Mucosa of stomach (tissue), 1 donor: Measurements from ENCODE around the gene TELO2.
A peak's percentile ranks its signal among the peaks of the same experiment; 100 is the strongest.

Experiments used
- H3K27me3 ChIP-seq: one replicate; pipeline ENCODE4 v1.7.0; 2013; ENCODE audit warnings: mild to moderate bottlenecking, low read length; ENCODE audit not compliant: control insufficient read depth, insufficient read depth
- H3K36me3 ChIP-seq: one replicate; pipeline ENCODE4 v1.7.0; 2013; ENCODE audit warnings: low read length; ENCODE audit not compliant: control insufficient read depth, insufficient read depth
- H3K4me1 ChIP-seq: one replicate; pipeline ENCODE4 v1.7.0; 2013; ENCODE audit warnings: mild to moderate bottlenecking, low read length; ENCODE audit not compliant: control insufficient read depth, insufficient read depth
- H3K4me3 ChIP-seq: one replicate; pipeline ENCODE4 v1.7.0; 2013; ENCODE audit warnings: low read length
- H3K9ac ChIP-seq: one replicate; pipeline ENCODE4 v1.7.0; 2013; ENCODE audit warnings: mild to moderate bottlenecking, low read length, moderate library complexity
- H3K9me3 ChIP-seq: one replicate; pipeline ENCODE4 v1.7.0; 2013; ENCODE audit warnings: mild to moderate bottlenecking, low read length, moderate library complexity; ENCODE audit not compliant: control insufficient read depth
- donor health status: Pancreatic carcinoma.

Gene TELO2

DNA sequence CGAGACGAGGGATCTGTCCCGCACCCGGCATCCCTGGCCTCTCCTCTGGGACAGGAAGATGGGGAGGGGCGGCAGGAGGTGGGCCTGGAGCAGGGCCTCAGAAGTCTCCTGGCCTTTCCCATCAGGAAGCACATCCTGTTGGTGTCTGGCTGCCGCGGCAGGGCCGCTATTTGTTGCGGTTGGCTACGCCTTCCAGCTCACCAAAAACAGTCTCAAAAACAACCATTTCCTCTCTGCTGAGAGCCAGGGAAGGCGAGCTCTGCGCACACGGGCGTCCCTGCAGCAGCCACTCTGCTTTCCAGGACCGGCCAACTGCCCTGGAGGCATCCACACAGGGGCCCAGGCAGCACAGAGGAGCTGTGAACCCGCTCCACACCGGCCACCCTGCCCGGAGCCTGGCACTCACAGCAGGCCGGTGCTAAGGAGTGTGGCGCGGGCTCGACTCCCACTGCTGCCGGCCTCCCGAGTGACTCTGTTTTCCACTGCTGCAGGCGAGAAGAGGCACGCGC, 40.3 kb downstream of the TELO2 start, which contains the start of gene TMEM204:
TMEM204 (plus strand) TSS at position 224 of the 509 bp plus-strand sequence. CDS start 610 bp downstream, outside the sequence.
- H3K27me3 ChIP-seq = no peaks in the 10 kb centered on the region
- no peak within 1 kb of the TSS for H3K4me3 ChIP-seq
- peaks cover 17% of the 10 kb centered on the region for H3K4me1 ChIP-seq
- H3K9me3 ChIP-seq = no peaks in the 10 kb centered on the region
- H3K9ac ChIP-seq = peak within 1 kb of the TSS; percentile 55
- no peaks in the 10 kb centered on the region for H3K36me3 ChIP-seq

GRCh38 chr16:1534021-1535020, 41.2 kb downstream of the TELO2 start:
- no peaks in the 10 kb centered on the region for H3K36me3 ChIP-seq
- no peak overlapping the region for H3K4me3 ChIP-seq
- H3K9me3 ChIP-seq = no peaks in the 10 kb centered on the region
- H3K9ac ChIP-seq = peak overlapping the region; percentile 55
- no peaks in the 10 kb centered on the region for H3K27me3 ChIP-seq
- peaks cover 17% of the 10 kb centered on the region for H3K4me1 ChIP-seq

GRCh38 chr16:1535391-1536291, 42.5 kb downstream of the TELO2 start:
- Histone ChIP-seq H3K27me3 (no peaks in the 10 kb centered on the region), H3K4me3 (no peak overlapping the region), H3K4me1 (peaks cover 17% of the 10 kb centered on the region), H3K36me3 (no peaks in the 10 kb centered on the region), H3K9me3 (no peaks in the 10 kb centered on the region), H3K9ac (peak overlapping the region; percentile 55)

GRCh38 chr16:1536601-1537000, 43.4 kb downstream of the TELO2 start:
- H3K9me3 ChIP-seq = no peaks in the 10 kb centered on the region
- no peak overlapping the region for H3K9ac ChIP-seq
- H3K27me3 ChIP-seq = no peaks in the 10 kb centered on the region
- no peaks in the 10 kb centered on the region for H3K36me3 ChIP-seq
- H3K4me3 ChIP-seq = no peak overlapping the region
- H3K4me1 ChIP-seq = peaks cover 17% of the 10 kb centered on the region

GRCh38 chr16:1537138-1537577, 44.0 kb downstream of the TELO2 start:
- H3K36me3 ChIP-seq = no peaks in the 10 kb centered on the region
- no peak overlapping the region for H3K4me3 ChIP-seq
- H3K27me3 ChIP-seq = no peaks in the 10 kb centered on the region
- H3K4me1 ChIP-seq = peaks cover 14% of the 10 kb centered on the region
- H3K9ac ChIP-seq = no peak overlapping the region
- no peaks in the 10 kb centered on the region for H3K9me3 ChIP-seq

DNA sequence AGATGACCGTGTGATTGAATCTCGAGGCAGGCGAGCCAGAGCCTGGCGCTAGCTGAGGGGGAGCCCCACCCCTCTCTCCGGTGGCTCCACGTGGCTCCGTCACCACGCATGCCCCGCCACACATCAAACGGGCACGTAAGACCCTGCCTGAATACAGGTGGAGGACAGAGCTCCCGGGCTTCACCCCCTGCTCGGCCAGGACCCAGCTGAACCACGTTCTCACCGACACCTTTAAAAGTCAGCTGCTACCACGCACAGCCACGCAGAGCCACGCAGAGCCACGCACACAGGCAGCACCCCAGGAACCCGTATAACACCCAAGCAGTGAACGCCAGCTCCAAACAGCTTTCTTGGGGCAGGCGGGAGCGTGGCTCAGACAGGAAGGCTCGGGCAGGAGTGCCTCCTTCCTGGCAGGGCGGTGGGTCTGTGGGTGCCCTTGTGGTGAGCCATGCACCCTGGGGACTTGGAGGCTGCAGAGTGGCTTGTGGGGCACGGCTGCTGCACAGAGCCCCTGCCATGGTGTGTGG, 44.7 kb downstream of the TELO2 start:
- no peaks in the 10 kb centered on the region for H3K36me3 ChIP-seq
- no peaks in the 10 kb centered on the region for H3K9me3 ChIP-seq
- H3K9ac ChIP-seq = no peak overlapping the region
- H3K4me1 ChIP-seq = peaks cover 8% of the 10 kb centered on the region
- H3K27me3 ChIP-seq = no peaks in the 10 kb centered on the region
- no peak overlapping the region for H3K4me3 ChIP-seq

- no peak overlapping the region for H3K9ac ChIP-seq
- H3K4me3 ChIP-seq = no peak overlapping the region
- no peaks in the 10 kb centered on the region for H3K36me3 ChIP-seq
- no peaks in the 10 kb centered on the region for H3K9me3 ChIP-seq
- no peaks in the 10 kb centered on the region for H3K27me3 ChIP-seq
- H3K4me1 ChIP-seq = peaks cover 3% of the 10 kb centered on the region
Observed at GRCh38 chr16:1538804-1539520, 45.8 kb downstream of the TELO2 start.

- no peaks in the 10 kb centered on the region for H3K27me3 ChIP-seq
- no peaks in the 10 kb centered on the region for H3K36me3 ChIP-seq
- no peaks in the 10 kb centered on the region for H3K9me3 ChIP-seq
- H3K9ac ChIP-seq = no peak overlapping the region
- H3K4me3 ChIP-seq = no peak overlapping the region
- peaks cover 3% of the 10 kb centered on the region for H3K4me1 ChIP-seq
Observed at GRCh38 chr16:1539720-1540555, 46.8 kb downstream of the TELO2 start.

DNA sequence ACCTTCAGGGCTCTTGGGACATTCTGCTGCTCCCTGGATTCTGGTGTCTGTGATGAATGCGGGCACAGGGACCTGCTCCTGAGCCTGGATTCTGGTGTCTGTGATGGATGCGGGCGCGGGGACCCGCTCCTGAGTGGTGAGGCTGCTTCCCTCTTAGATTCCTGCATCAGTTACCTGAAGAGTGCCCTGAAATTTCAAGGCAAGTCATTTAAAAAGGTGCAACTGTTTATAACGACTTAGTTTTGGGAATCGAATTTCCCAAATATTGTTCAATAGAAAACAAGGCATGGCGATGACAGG, 47.3 kb downstream of the TELO2 start:
- Histone ChIP-seq H3K27me3 (no peaks in the 10 kb centered on the region), H3K4me1 (peaks cover 8% of the 10 kb centered on the region), H3K9me3 (no peaks in the 10 kb centered on the region), H3K9ac (no peak overlapping the region), H3K36me3 (no peaks in the 10 kb centered on the region), H3K4me3 (no peak overlapping the region)

DNA sequence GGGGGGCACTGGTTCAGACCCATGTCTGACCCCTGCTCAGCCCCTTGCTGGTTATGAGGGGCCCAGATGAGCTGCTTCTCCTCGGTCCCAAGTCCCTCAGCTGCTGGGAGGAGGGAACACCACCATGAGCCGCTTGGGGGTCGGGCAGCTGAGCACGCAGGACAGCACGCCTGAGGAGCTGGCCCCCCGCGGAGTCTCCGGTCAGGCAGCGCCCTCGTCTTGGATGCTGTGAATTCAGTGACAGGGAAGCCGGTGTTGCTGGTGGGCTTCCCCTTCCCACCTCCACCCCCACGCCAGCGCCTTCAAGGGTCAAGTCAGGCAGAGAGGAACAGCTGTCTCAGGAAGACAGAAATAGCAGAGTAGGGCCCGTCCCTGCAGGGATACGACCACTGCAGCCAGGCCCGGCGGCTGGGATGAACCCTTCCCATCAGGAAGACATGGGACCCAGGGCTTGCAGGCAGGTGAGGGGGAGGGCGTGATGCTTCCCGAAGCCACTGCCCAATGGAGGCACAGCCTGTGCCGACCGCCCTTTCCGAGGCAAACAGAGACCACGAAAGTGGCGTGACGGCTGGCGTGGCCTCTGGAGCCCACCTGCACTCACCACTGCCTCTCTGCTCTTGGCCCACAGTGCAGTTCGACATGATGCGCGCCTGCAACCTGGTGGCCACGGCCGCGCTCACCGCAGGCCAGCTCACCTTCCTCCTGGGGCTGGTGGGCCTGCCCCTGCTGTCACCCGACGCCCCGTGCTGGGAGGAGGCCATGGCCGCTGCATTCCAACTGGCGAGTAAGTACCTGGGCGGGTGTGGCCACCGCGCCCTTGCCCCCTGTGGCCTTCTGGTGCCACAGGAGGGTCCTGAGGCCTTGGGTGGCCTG, 48.4 kb downstream of the TELO2 start:
- no peaks in the 10 kb centered on the region for H3K27me3 ChIP-seq
- no peak overlapping the region for H3K9ac ChIP-seq
- H3K4me3 ChIP-seq = no peak overlapping the region
- H3K4me1 ChIP-seq = peaks cover 14% of the 10 kb centered on the region
- no peaks in the 10 kb centered on the region for H3K9me3 ChIP-seq
- no peaks in the 10 kb centered on the region for H3K36me3 ChIP-seq
